VCaP (cell line): ENCODE data around the gene ACO2.

Experiments used
- H3K27ac ChIP-seq: fragments of 450-650 bp; 2 replicates; pipeline ENCODE4 v1.5.1; 2017
- CTCF ChIP-seq: fragments of 450-650 bp; conservative IDR thresholded peaks from 2 replicates; pipeline ENCODE4 v1.5.1; 2017; ENCODE audit warnings: mild to moderate bottlenecking, moderate library complexity

Gene ACO2

GRCh38 chr22:41524809-41525449 lies 56.0 kb downstream of the ACO2 start:
- TF ChIP-seq CTCF, result no peak
- peak overlapping the region; percentile 72 for H3K27ac ChIP-seq

DNA sequence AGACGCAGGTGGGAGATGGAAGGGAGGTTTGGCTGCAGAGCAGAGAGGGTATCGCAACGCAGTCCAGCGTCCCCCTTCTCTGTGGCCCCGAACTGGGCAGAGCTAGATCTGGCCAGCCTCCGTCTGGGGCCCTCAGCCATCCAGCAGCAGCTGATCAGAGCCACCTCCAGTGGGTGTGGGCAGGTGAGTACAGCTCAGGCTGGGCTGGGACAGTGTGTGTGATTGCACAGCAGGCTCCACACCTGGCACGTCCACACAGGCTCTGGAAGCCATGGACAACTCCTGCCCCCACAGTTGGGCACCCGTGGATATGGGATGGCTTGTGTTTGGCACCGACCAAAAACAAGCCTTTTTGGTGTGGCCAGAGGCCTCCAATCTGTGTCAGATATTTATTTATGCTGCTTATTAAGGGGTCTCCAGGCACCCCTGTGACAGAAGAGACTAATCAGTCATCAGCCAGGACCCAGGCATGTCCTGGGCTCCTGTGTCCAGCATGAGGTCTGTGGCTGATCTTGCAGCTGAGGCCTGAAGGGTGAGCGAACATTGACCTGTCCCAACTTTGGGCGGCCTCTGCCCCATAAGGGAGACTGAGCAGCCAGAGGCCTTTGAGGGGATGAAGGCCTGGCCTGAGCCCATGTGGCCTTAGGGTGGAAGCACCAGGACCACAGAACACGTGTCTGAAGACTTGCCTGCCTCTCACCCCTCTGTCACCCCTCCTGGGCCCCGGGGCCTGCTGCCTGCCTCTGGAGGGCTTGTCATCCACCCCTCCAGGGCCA lies 56.7 kb downstream of the ACO2 start:
- peak overlapping the region; percentile 72 for H3K27ac ChIP-seq
- no peak for TF ChIP-seq CTCF

GRCh38 chr22:41526226-41526829 lies 57.4 kb downstream of the ACO2 start:
- H3K27ac ChIP-seq, result peak overlapping the region; percentile 72; the same call in 1 of the 2 replicates
- no peak for TF ChIP-seq CTCF

DNA sequence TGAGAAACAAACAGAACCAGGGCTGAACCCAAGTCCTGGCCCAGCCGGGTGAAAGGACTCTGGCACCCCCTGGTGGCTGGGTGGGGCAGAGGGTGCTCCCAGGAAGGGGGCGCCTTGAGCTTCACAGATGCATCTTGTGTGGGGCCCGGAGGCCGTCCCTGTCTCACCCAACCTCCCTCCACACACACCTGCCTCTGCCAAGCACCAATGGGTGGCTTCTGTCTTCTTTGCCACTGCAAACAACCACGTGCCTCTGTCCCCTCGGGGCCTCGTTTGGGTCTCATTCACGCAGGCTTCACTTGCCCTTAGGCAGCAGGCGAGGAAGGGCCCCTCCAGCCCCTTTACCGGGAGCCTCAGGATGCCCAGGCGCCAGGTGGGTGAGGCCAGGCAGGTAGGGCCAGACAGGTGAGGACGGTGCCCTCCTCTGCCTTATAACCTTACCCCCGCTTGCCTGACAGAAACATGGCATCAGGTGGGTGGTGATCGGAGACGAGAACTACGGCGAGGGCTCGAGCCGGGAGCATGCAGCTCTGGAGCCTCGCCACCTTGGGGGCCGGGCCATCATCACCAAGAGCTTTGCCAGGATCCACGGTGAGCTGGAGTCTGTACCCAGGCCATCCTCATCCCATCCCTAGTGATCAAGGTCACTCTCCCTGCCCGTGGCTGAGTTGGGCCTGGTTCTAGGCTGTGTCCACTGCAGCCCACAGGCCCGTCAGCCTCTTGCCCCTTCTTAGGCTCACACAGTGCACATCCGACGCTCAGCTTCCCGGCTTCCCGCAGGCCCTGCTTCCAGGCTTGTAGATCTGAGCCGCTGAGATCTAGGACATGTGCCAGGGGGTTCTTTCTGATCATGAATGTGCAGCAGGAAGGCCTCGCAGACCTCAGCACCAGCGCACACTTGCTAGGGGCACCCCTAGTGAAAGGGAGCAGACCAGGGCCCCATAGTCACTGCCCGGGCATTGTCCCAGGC lies 58.2 kb downstream of the ACO2 start:
- H3K27ac ChIP-seq, result 0 out of 2 replicates have a peak overlapping the region, but pooled peaks have one; percentile 72
- TF ChIP-seq CTCF, result peak; percentile 85

DNA sequence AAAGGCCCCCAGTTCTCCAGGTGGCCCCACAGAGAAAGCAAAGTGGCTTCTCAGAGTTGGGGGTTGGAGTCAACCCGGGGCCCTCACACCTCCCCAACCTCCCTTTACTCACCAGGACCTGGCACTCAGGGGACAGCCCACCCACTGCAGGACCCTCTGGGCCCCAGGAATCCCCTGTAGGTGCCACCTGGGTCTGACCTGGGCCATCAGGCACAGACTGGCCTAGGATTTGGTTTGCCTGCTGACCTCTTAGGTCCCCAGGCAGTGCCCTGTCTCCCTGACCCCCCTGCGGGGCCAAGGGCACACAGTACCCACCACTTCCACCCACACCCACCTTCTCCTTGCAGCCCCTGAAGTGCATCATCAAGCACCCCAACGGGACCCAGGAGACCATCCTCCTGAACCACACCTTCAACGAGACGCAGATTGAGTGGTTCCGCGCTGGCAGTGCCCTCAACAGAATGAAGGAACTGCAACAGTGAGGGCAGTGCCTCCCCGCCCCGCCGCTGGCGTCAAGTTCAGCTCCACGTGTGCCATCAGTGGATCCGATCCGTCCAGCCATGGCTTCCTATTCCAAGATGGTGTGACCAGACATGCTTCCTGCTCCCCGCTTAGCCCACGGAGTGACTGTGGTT lies 59.3 kb downstream of the ACO2 start:
- no peak for TF ChIP-seq CTCF
- H3K27ac ChIP-seq, result no peak overlapping the region; the same call in 1 of the 2 replicates

DNA sequence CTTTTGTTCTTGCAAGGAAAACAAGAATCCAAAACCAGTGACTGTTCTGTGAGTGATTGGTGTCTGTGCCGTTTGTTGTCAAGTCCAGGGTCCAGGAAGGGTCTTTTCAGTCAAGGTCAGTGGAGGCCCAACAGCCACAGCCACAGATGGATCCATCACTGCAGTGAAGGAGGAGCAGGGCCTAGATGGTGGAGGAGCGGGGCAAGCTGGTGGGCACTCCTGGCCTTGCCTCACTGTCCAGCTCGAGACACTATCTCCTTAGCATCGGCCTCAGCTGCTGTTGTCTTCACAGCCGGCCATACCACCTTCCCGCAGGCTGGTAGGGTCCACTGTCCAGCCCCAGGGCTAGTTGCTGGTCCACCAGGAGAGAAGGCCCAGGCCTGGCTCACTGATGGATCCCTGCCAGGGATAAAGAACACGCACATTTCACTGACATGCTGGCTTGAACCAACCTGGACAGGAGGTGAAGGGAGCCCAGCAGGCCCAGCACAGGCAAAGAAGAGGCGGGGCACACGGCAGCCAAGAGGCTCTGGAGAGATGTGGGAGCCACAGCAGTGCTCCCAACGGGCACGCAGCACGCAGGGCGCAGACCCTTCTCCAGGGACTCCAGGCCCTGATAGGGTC lies 60.1 kb downstream of the ACO2 start:
- no peak for TF ChIP-seq CTCF
- H3K27ac ChIP-seq, result no peak overlapping the region; the same call in 1 of the 2 replicates
